IPS DF 19.7 (cell line): Measurements from ENCODE around the gene DNPEP.
"Not testable (repeated sequence)": the region's sequence is repeated elsewhere in the genome, so short reads cannot be mapped to it uniquely, and the experiment has no call there.

ENCODE experiments used
- DNase-seq: peaks from one replicate; pipeline ENCODE4 v3.0.0-alpha.2; 2013; ENCODE audit warnings: low read depth, low spot score

The DNPEP gene

DNA sequence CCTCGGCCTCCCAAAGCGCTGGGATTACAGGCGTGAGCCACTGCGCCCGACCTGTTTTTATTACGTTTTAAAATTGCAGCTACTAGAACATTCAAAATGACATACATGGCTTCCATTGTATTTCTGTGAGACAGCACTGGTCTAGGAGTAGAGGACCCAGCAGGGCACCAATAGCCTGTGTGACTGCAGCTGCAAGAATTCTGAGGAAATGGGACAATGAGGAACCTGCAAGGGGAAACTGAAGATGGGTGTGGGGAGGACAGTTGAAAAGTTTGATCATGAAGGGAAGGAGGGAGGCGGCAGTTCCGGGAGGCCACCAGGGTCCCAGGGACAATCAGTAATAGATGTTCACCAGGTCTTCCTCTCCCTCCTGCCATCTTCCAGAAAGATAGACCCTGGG is 13.9 kb upstream of the DNPEP start:
- DNase-seq = no peak

- DNase-seq = no peak
These were observed 12.8 kb upstream of the DNPEP start for GRCh38 chr2:219400562-219400961.

DNA sequence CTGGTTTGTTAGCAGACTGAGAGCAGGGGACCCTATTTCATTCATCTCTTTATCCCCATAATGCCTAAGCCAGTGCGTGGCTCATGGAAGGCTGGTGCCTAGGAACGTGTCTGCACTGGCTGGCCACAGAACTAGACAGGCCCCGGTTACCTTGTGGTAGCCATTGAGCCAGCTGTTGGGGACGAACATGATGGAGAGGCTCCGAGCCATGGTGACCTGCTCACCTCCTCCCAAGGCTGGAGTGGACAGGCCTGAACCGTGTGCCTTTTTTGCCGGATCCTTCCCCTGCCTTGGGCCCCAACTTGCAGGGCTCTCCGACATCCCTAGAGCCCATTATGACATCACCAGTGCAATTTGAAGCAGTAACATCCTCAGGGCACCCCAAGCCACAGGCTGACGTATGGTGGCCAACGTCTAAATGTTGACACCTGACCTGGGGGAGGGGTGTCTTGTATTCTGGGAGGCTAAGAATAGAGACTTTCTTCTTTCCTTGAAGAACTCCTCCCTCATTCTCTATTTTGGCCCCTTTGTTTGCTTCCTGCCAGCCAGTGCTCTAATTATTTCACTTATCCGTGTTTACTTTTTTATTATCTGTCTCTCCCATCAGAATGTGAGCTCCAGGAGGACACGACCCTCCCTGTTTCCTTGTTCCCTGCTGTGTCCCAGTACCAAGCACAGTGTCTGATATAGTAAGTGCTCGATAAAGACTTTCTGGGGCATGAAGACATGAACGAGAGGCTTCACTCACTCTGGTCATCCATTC is 12.2 kb upstream of the DNPEP start:
- no peak for DNase-seq

GRCh38 chr2:219398721-219399363 is 11.1 kb upstream of the DNPEP start:
- DNase-seq = no peak

DNA sequence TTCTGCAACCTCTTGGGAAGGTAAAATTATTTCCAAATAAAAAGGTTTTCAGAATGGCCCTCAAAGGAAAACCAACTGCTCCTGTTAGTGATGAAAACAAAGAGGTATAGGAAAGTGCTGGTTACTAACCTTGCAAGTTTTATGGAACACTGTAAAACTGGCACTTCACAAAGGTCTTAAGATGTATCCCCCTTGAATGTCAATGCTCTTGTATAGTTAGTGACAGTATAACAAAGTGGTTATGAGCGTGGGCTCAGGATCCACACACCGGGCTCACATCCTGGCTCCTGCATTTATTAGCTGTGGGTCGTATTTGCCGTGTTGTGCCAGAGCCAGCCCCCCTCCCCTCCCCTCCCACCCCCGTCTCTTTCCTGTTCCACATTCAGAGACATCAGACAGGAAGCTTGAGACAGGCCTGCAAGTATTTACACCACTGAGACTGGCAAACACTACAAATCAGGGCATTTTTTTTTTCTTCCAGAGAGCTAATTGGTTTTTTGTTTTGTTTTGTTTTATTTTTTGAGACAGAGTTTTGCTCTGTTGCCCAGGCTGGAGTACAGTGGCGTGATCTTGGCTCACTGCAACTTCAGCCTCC is 9.2 kb upstream of the DNPEP start:
- no peak for DNase-seq

GRCh38 chr2:219395609-219396008 is 7.9 kb upstream of the DNPEP start:
- DNase-seq = no peak

GRCh38 chr2:219395056-219395455 is 7.3 kb upstream of the DNPEP start:
- not testable (repeated sequence) for DNase-seq

GRCh38 chr2:219392754-219393153 is 5.0 kb upstream of the DNPEP start:
- DNase-seq = no peak

GRCh38 chr2:219388907-219389156 is 1.1 kb upstream of the DNPEP start:
- no peak for DNase-seq

DNA sequence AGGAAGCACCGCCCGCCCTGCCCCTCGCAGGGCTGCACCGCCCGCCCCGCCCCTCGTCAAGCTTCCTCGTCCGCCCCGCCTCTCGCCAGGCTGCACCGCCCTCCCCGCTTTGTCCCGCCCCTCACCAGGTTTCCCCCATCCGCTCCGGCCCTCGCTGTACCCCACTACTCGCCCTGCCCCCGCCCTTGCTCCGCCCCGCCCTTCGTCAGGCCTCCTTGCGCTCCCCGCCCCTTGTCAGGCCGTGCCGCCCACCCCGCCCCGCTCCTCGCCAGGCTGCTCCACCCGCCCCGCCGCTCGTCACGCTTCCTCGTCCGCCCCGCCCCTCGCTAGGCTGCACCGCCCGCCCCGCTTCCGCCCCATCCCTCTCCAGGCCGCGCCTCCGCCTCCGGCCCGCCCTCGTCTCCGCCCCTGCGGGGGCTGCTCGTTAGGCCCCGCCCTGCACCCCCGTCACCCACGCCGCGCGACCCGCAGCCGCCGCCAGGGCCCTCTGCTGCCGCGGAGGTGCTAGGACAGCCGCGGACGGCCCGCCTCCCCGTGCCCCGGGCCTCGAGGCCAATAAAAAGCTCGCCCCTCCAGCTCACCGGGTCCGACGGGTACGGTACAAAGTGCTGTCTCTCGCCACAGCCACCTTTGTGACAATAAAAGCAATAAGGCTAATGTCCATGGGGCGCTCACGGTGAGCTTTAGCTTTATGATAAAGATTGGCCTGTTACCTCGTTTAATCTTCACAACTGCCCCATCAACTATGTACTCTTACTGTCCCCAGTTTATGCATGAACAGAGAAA is 602 bp upstream of the DNPEP start:
- no peak for DNase-seq

DNA sequence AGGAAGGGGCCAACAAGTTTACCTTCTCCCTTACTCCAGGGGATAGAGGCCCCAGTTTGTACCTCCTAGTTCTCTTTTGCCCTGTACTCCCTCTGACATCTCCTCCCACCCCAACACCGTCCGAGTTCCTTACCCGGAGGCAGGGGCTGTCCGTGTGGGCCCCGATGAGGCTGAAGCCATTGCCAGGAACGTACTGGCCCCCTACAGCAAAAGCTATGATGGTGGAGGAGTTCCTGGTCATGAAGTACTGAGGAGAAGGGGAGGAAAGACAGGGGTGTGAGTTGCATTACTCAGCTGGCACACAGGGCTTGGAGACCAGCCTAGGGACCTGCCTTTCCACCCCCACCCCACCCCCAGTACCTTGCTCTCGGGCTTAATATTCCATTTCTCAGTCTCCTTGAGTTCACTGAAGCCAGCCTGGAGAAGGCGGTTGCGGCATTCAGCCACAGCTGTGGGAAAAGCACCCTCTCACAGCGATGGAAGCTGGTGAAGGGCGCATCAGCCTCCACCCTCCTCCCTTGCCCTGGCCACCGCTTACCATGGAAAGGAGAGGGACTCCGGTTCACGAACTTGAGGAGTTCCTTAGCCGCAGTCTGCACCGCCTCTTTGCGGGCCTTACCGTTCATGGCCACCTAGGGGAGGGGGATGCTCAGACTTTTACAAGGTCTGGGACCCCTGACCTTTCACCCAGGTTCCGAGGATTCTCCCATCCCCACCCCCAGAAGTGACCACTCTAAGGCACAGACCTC is 1.0 kb downstream of the DNPEP start:
- DNase-seq = no peak

- no peak for DNase-seq
These were observed 1.7 kb downstream of the DNPEP start for GRCh38 chr2:219385958-219386520.

GRCh38 chr2:219384859-219385258 is 2.9 kb downstream of the DNPEP start:
- no peak for DNase-seq

DNA sequence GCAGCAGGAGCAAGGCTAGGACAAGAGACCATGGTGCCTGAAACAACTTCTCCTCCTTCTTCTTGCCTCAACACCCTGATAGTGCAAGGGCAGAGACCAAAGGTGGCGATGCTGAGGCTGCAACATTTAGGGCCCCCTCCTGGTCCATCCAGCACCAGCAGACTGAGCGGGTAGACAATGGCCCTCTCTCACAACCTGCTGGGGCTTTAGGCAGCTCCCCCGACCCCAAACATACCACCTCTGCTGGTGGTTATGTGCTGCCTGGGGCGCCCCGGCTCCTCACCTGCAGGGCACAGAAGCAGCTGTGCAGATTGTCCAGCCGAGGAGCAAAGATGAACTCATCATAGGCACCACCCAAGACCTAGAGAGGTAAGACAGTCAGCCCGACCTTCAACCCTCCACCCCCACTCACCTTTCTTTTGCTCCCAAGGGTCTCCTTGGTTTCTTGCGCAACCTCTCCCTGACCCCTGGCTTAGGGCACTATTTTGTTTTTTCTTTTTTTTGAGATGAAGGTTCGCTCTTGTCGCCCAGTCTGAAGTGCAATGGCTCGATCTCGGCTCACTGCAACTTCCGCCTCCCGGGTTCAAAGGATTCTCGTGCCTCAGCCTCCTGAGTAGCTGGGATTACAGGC is 3.5 kb downstream of the DNPEP start:
- DNase-seq = no peak

- DNase-seq = no peak
These were observed 6.3 kb downstream of the DNPEP start for GRCh38 chr2:219381448-219381847.

DNA sequence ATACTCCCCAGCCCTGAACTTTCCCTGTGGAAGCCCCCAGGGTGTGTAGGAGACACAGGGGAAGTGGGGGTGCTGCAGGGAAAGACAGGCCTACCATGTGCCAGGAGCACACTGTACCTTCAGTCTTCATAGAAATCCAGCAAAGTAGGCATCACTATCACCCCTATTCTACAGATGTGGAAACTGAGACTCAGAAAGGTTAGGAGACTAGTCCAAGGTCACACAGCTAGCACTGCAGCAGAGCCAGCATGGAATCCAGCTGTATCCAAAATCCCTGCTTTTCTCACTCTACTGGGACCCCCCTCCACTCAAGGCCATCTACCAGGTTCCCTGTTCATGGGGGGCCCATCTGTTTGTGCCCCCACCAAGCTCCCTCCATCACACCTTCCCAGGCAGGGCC is 6.8 kb downstream of the DNPEP start:
- no peak for DNase-seq

- no peak for DNase-seq
These were observed 9.4 kb downstream of the DNPEP start for GRCh38 chr2:219378163-219378851.

- DNase-seq = no peak
These were observed 18.3 kb downstream of the DNPEP start for GRCh38 chr2:219369447-219369861.

- DNase-seq = no peak
These were observed 19.0 kb downstream of the DNPEP start for GRCh38 chr2:219368690-219369191.

DNA sequence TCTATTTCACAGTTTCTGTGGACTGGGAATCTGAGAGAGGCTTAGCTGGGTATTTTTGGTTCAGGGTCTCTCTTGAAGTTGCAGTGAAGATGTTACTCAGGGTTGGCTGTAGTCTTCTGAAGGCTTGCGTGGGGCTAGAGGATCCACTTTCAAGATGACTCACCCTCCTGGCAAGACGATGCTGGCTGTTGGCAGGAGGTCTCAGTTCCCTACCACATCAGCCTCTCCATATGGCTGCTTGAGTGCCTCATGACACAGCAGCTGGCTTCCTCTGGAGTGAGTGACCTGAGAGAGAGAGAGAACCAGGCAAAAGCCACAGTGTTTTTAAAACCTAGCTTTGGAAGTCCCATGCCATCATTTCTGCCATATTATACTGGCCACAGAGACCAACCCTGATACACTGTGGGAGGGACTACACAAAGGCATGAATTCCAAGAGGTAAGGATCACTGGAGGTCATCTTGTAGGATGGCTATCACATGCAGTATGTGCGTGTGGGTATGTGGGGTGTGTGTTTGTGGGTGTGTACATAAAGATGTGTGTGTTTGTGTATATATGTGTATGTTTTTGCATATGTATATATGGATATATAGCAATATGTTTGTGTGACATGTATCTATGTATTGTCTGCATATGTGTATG is 25.1 kb downstream of the DNPEP start:
- DNase-seq = no peak
